Measurements from ENCODE around the gene SWT1.
A peak's percentile ranks its signal among the peaks of the same experiment; 100 is the strongest.

Gene SWT1

GRCh38 chr1:185154912-185155513, 2.0 kb upstream of the SWT1 start:
- peak overlapping the region; percentile 82 for H3K4me3 ChIP-seq (replicated peaks; ENCODE audit: low read depth, low read length)
- TF ChIP-seq, protein P1, sequence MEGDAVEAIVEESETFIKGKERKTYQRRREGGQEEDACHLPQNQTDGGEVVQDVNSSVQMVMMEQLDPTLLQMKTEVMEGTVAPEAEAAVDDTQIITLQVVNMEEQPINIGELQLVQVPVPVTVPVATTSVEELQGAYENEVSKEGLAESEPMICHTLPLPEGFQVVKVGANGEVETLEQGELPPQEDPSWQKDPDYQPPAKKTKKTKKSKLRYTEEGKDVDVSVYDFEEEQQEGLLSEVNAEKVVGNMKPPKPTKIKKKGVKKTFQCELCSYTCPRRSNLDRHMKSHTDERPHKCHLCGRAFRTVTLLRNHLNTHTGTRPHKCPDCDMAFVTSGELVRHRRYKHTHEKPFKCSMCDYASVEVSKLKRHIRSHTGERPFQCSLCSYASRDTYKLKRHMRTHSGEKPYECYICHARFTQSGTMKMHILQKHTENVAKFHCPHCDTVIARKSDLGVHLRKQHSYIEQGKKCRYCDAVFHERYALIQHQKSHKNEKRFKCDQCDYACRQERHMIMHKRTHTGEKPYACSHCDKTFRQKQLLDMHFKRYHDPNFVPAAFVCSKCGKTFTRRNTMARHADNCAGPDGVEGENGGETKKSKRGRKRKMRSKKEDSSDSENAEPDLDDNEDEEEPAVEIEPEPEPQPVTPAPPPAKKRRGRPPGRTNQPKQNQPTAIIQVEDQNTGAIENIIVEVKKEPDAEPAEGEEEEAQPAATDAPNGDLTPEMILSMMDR (IDR thresholded peaks at IDR 0.05; ENCODE audit: low read length, missing control alignments) = no peak
- no peak for DNase-seq (ENCODE audit: low read depth)

- TF ChIP-seq, protein P1 (IDR thresholded peaks at IDR 0.05; ENCODE audit: low read length, missing control alignments) = no peak
- H3K4me3 ChIP-seq (replicated peaks; ENCODE audit: low read depth, low read length) = peak overlapping the region; percentile 82
- DNase-seq (ENCODE audit: low read depth) = peak; percentile 32
Observed at GRCh38 chr1:185155600-185156287, 1.2 kb upstream of the SWT1 start.

- TF ChIP-seq, protein P1 (IDR thresholded peaks at IDR 0.05; ENCODE audit: low read length, missing control alignments) = no peak
- peak overlapping the region; percentile 82 for H3K4me3 ChIP-seq (replicated peaks; ENCODE audit: low read depth, low read length)
- peak; percentile 23 for DNase-seq (ENCODE audit: low read depth)
Observed at GRCh38 chr1:185156288-185156853, 596 bp upstream of the SWT1 start.

DNA sequence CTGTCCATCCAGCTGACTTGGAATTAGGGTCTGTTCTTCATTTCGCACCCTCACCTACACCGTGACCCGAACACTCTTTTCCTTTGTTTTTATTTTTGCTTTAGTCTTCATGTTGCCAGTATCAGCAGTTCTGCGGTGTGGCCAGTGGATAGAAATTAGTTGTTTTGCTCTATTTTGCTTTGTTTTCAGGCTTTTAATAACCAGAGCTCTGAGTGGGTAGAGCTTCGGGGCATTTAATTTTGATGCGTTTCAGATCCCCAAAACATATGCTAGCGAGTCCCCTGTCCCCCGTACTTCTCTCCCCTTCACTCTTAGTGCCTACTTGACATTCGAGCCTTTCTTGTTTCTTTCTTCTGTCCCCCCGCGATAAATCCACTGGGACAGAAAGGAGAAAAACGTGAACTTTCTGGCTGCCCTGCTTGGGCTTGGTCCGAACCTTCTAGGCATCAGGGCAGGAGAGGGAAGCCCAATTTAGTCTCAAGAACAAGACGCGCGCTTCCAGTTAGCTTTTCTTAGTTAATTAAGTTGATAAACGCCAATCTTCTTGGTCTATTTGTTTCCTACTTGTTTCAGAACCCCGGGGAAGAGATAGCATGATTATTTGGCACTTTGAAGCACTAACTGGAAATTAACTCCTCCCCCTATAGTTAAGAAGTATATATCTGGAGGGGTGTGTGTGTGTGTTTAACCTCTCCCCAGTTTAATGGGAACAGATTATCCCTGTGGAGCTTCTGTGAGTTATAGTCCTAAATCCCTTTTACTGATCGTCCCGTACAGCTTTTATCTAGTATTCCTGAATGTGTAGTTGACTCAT, 839 bp downstream of the SWT1 start:
- DNase-seq (ENCODE audit: low read depth) = no peak
- TF ChIP-seq, protein P1 (IDR thresholded peaks at IDR 0.05; ENCODE audit: low read length, missing control alignments) = no peak

DNA sequence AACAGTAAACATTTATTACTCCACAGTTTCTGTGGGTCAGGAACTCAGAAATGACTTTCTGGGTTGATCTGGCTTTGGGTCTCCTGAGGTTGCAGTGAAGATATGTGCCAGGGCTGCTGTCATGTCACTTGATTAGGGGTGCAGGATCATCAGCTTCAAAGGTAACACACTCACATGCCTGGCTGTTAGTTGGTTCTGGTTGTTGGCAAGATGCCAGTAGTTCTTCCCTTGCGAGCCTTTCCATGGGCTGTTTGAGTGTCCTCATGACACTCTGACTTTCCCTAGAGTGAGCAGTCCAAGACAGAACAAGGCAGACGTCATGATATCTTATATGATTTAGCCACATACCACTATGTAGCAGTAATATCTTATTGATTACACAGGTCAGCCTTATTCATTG, 1.8 kb downstream of the SWT1 start:
- DNase-seq (ENCODE audit: low read depth) = no peak
- TF ChIP-seq, protein P1 (IDR thresholded peaks at IDR 0.05; ENCODE audit: low read length, missing control alignments) = no peak
- H3K4me3 ChIP-seq (replicated peaks; ENCODE audit: low read depth, low read length) = no peak overlapping the region

More for the DNA sequence above, 839 bp downstream of the SWT1 start:
- peak overlapping the region; percentile 82 for H3K4me3 ChIP-seq (replicated peaks; ENCODE audit: low read depth, low read length)

DNA sequence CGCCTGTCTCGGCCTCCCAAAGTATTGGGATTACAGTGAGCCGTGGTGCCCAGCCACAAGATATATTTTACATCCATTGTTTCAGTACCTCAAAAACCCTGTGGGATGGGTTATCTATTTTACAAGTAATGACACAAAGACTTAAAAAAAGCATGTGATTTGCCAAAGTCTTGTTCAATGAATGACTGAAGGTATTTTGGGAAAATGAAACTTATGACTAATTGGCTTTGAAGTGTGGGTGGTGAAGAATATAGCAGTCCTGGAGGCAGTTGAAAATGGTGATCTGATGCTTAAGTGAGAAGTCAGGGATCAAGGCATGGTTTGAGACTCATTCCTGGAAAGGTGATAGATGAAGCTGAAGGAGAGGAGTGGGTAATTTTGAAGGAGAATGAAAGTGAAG, 3.0 kb downstream of the SWT1 start:
- no peak overlapping the region for H3K4me3 ChIP-seq (replicated peaks; ENCODE audit: low read depth, low read length)
- no peak for DNase-seq (ENCODE audit: low read depth)
- TF ChIP-seq, protein P1 (IDR thresholded peaks at IDR 0.05; ENCODE audit: low read length, missing control alignments) = no peak

Measured in fibroblast of pulmonary artery (primary cell).